GM06990 (cell line): ENCODE results near the gene MDFI.

Experiments
- DNase-seq: peaks from one replicate; pipeline ENCODE4 v3.0.0-alpha.2; 2011; ENCODE audit not compliant: insufficient read length; ENCODE audit errors: extremely low read depth
- H3K27me3 ChIP-seq: replicated peaks from 2 replicates; pipeline ENCODE4 v1.6.0; 2011; ENCODE audit warnings: low read length; ENCODE audit not compliant: control insufficient read depth, insufficient read depth
- H3K36me3 ChIP-seq: 2 replicates; pipeline ENCODE4 v1.5.1; 2011; ENCODE audit warnings: low read length; ENCODE audit not compliant: control insufficient read depth, insufficient read depth
- H3K4me3 ChIP-seq: replicated peaks from 2 replicates; pipeline ENCODE4 v1.5.1; 2011; ENCODE audit warnings: low read depth, mild to moderate bottlenecking, control low read depth, low read length
- CTCF ChIP-seq: IDR thresholded peaks from 2 replicates; pipeline ENCODE4 v1.5.1; 2011; ENCODE audit warnings: low read length, control low read depth, mild to moderate bottlenecking, inconsistent platforms; ENCODE audit not compliant: insufficient read depth, poor library complexity, severe bottlenecking

The MDFI gene

GRCh38 chr6:41638002-41638934, at the start of gene MDFI:
Gene MDFI, plus strand, starts transcription at chr6:41638468. Its CDS starts 282 bp downstream, at chr6:41638750.
- no peak for DNase-seq
- Histone ChIP-seq H3K36me3 (no peaks in the 10 kb centered on the region), H3K27me3 (peaks cover 6% of the 10 kb centered on the region), H3K4me3 (no peak within 1 kb of the TSS)
- TF ChIP-seq CTCF = no peak

- no peak for TF ChIP-seq CTCF
- H3K27me3 ChIP-seq = no peaks in the 10 kb centered on the region
- no peak overlapping the region for H3K4me3 ChIP-seq
- peaks cover 37% of the 10 kb centered on the region for H3K36me3 ChIP-seq
- no peak for DNase-seq
Measured at GRCh38 chr6:41589223-41589622, 49.0 kb upstream of the MDFI start.

- no peak for DNase-seq
- H3K36me3 ChIP-seq = peaks cover 36% of the 10 kb centered on the region
- H3K4me3 ChIP-seq = no peak overlapping the region
- no peaks in the 10 kb centered on the region for H3K27me3 ChIP-seq
- TF ChIP-seq CTCF = no peak
Measured at GRCh38 chr6:41589636-41590622, 48.3 kb upstream of the MDFI start.

- Histone ChIP-seq H3K4me3 (no peak overlapping the region), H3K27me3 (no peaks in the 10 kb centered on the region), H3K36me3 (peaks cover 36% of the 10 kb centered on the region)
- no peak for TF ChIP-seq CTCF
- no peak for DNase-seq
Measured at GRCh38 chr6:41591122-41591521, 47.1 kb upstream of the MDFI start.

- Histone ChIP-seq H3K27me3 (no peaks in the 10 kb centered on the region), H3K4me3 (no peak overlapping the region), H3K36me3 (peaks cover 41% of the 10 kb centered on the region)
- peak; percentile 94 for TF ChIP-seq CTCF
- DNase-seq = no peak
Measured at GRCh38 chr6:41591859-41592502, 46.3 kb upstream of the MDFI start.
